Measurements from ENCODE around the gene GPR142. TPM values are rescaled to one million over a fixed set of nuclear protein-coding genes. Genes with fewer than 3 reads are reported as not detected.

Gene GPR142
- total and polyA plus RNA-seq, 2 of the 13 experiments (the other 11 are each of a cell fraction or from before 2014, with no cell fraction given) = not detected

- in situ Hi-C loops (cut with HindIII; ENCODE audit: extremely low pct_ligation_motif_present, low pct_unique_long_range_greater_than_20kb) (no loop called here), intact Hi-C loops (cut with micrococcal nuclease; ENCODE audit: unreplicated experiment) (no loop called here)
- BruUV-seq (replicated peaks) = no TSS peak
- CTCF ChIA-PET (ENCODE audit: low intra/inter-chr PET ratio, low total read pairs) = interaction anchor here (2.2 to 5.0 kb wide), 3 partner anchors 27 to 112 kb away, joined by 8 to 141 read pairs (median 30); no protein-coding TSS in a partner anchor
- ATAC-seq (no peak), DNase-seq (ENCODE audit: low spot score) (no peak), FAIRE-seq (no peak)
- WGBS (ENCODE audit: low lambda C conversion rate) = 51% methylated on average over 15 of the region's 15 CpGs
- Histone ChIP-seq H3K79me2 (ENCODE audit: insufficient read depth, low read length) (no peaks in the 10 kb centered on the region), H3K4me3 (replicated peaks in 1 of 3; ENCODE audit: insufficient read depth in 1 of 3, low read depth in 2 of 3, low read length in 3 of 3) (no peak overlapping the region), H3K4me2 (ENCODE audit: low read depth, low read length) (no peak overlapping the region), H3K9me3 (ENCODE audit: low read length) (no peaks in the 10 kb centered on the region), H2AFZ (ENCODE audit: low read length) (no peak overlapping the region), H3K36me3 (replicated peaks in 1 of 2; ENCODE audit: control insufficient read depth in 1 of 2, insufficient read depth in 2 of 2, low read length in 2 of 2) (no peaks in the 10 kb centered on the region), H4K20me1 (ENCODE audit: insufficient read depth, low read length) (no peaks in the 10 kb centered on the region), H3K27ac (ENCODE audit: extremely low read length, insufficient read depth, low read length) (no peak overlapping the region), H3K27me3 (ENCODE audit: control insufficient read depth in 1 of 2, insufficient read depth in 2 of 2, low read length in 2 of 2) (0 out of 5 replicates have a peak, but pooled peaks cover 0 to 12% of the 10 kb centered on the region in 2 experiments), H3K4me1 (ENCODE audit: insufficient read depth, low read length) (peaks cover 30% of the 10 kb centered on the region), H3K9ac (ENCODE audit: insufficient read depth, low read depth, low read length) (no peak overlapping the region)
- POLR2A ChIA-PET = interaction anchor here (1.7 to 2.0 kb wide), 2 partner anchors 50 to 73 kb away, joined by 9 to 18 read pairs; no protein-coding TSS in a partner anchor
- no peak for TF ChIP-seq IRF9 (CRISPR knock-in tag; IDR thresholded peaks at IDR 0.05; ENCODE audit: borderline replicate concordance)
- no peak for TF ChIP-seq HINFP (CRISPR knock-in tag; IDR thresholded peaks at IDR 0.05; ENCODE audit: low read depth)
- no peak for TF ChIP-seq MYC (CRISPR knock-in tag; IDR thresholded peaks at IDR 0.05; ENCODE audit: borderline replicate concordance)
- TF ChIP-seq HDAC6 (IDR thresholded peaks at IDR 0.05; ENCODE audit: low read depth, low read length) = no peak
- no peak for TF ChIP-seq SOX5 (CRISPR knock-in tag; IDR thresholded peaks at IDR 0.05; ENCODE audit: borderline replicate concordance)
- TF ChIP-seq NCOA2 (CRISPR knock-in tag; IDR thresholded peaks at IDR 0.05) = no peak
- TF ChIP-seq ZNF674 (CRISPR knock-in tag; IDR thresholded peaks at IDR 0.05; ENCODE audit: low read depth) = no peak
- TF ChIP-seq LCORL (IDR thresholded peaks at IDR 0.05) = no peak
- TF ChIP-seq LCORL (CRISPR knock-in tag; IDR thresholded peaks at IDR 0.05) = no peak
- no peak for TF ChIP-seq ZNF619 (CRISPR knock-in tag; IDR thresholded peaks at IDR 0.05)
- TF ChIP-seq STAT5B (CRISPR knock-in tag; IDR thresholded peaks at IDR 0.05) = no peak
- no peak for TF ChIP-seq ZNF891 (CRISPR knock-in tag; IDR thresholded peaks at IDR 0.05)
- TF ChIP-seq REXO4 (CRISPR knock-in tag; IDR thresholded peaks at IDR 0.05; ENCODE audit: borderline replicate concordance) = no peak
- TF ChIP-seq ZFX (CRISPR knock-in tag; IDR thresholded peaks at IDR 0.05; ENCODE audit: low read depth) = no peak
- no peak for TF ChIP-seq ZNF775 (CRISPR knock-in tag; IDR thresholded peaks at IDR 0.05; ENCODE audit: borderline replicate concordance)
- TF ChIP-seq PAX8 (CRISPR knock-in tag; IDR thresholded peaks at IDR 0.05; ENCODE audit: borderline replicate concordance) = no peak
- TF ChIP-seq ZNF251 (CRISPR knock-in tag; IDR thresholded peaks at IDR 0.05) = no peak
Measured at GRCh38 chr17:74380959-74381808, 13.9 kb downstream of the GPR142 start.

Data from HepG2 (cell line).